Measurements from ENCODE around the gene SH3RF1. TPM values are rescaled to one million over a fixed set of nuclear protein-coding genes. Genes with fewer than 3 reads are reported as not detected.

Gene SH3RF1
- total and polyA plus RNA-seq, 2 of the 13 experiments (the other 11 are each of a cell fraction or from before 2014, with no cell fraction given): 3.1 to 3.2 TPM

GRCh38 chr4:169142906-169143305 lies 127.8 kb downstream of the SH3RF1 start:
- Histone ChIP-seq H2AFZ (ENCODE audit: low read length) (no peak overlapping the region), H3K9ac (ENCODE audit: insufficient read depth, low read depth, low read length) (no peak overlapping the region), H3K79me2 (ENCODE audit: insufficient read depth, low read length) (no peaks in the 10 kb centered on the region), H3K27me3 (ENCODE audit: control insufficient read depth in 1 of 2, insufficient read depth in 2 of 2, low read length in 2 of 2) (no peaks in the 10 kb centered on the region), H4K20me1 (ENCODE audit: insufficient read depth, low read length) (no peaks in the 10 kb centered on the region), H3K36me3 (replicated peaks in 1 of 2; ENCODE audit: control insufficient read depth in 1 of 2, insufficient read depth in 2 of 2, low read length in 2 of 2) (no peaks in the 10 kb centered on the region), H3K27ac (ENCODE audit: extremely low read length, insufficient read depth, low read length) (no peak overlapping the region), H3K4me1 (ENCODE audit: insufficient read depth, low read length) (no peaks in the 10 kb centered on the region), H3K4me2 (ENCODE audit: low read depth, low read length) (no peak overlapping the region), H3K4me3 (replicated peaks in 1 of 3; ENCODE audit: insufficient read depth in 1 of 3, low read depth in 2 of 3, low read length in 3 of 3) (no peak overlapping the region), H3K9me3 (ENCODE audit: low read length) (no peaks in the 10 kb centered on the region)
- POLR2A ChIA-PET: no interaction called here
- DNase-seq (ENCODE audit: low spot score) (no peak), ATAC-seq (no peak), FAIRE-seq (no peak)
- TF ChIP-seq MTF1 (CRISPR knock-in tag; IDR thresholded peaks at IDR 0.05): no peak
- no peak for TF ChIP-seq ZNF329 (CRISPR knock-in tag; IDR thresholded peaks at IDR 0.05; ENCODE audit: low read depth)
- no peak for TF ChIP-seq ZSCAN31 (CRISPR knock-in tag; IDR thresholded peaks at IDR 0.05; ENCODE audit: low read depth)
- TF ChIP-seq ZNF143 (CRISPR knock-in tag; IDR thresholded peaks at IDR 0.05): no peak
- TF ChIP-seq NKX3-1 (CRISPR knock-in tag; IDR thresholded peaks at IDR 0.05): no peak
- no peak for TF ChIP-seq PHB2 (IDR thresholded peaks at IDR 0.05; ENCODE audit: partially characterized antibody)
- TF ChIP-seq ZKSCAN1 (IDR thresholded peaks at IDR 0.05; ENCODE audit: low read length): no peak
- TF ChIP-seq ZNF773 (CRISPR knock-in tag; IDR thresholded peaks at IDR 0.05; ENCODE audit: borderline replicate concordance): no peak
- TF ChIP-seq ZNF253 (CRISPR knock-in tag; IDR thresholded peaks at IDR 0.05; ENCODE audit: borderline replicate concordance): no peak
- TF ChIP-seq REPIN1 (CRISPR knock-in tag; IDR thresholded peaks at IDR 0.05; ENCODE audit: borderline replicate concordance, low read depth): no peak
- no peak for TF ChIP-seq TEF (CRISPR knock-in tag; IDR thresholded peaks at IDR 0.05)
- TF ChIP-seq ZNF543 (CRISPR knock-in tag; IDR thresholded peaks at IDR 0.05): no peak
- TF ChIP-seq PCBP1 (IDR thresholded peaks at IDR 0.05; ENCODE audit: borderline replicate concordance, low read depth, low read length): no peak
- no peak for TF ChIP-seq ZNF670 (CRISPR knock-in tag; IDR thresholded peaks at IDR 0.05; ENCODE audit: borderline replicate concordance)
- TF ChIP-seq ZNF580 (CRISPR knock-in tag; IDR thresholded peaks at IDR 0.05; ENCODE audit: borderline replicate concordance, low read depth): no peak
- no peak for TF ChIP-seq FOXM1 (CRISPR knock-in tag; IDR thresholded peaks at IDR 0.05)
- TF ChIP-seq DMAP1 (CRISPR knock-in tag; IDR thresholded peaks at IDR 0.05): no peak
- TF ChIP-seq ZNF382 (CRISPR knock-in tag; IDR thresholded peaks at IDR 0.05; ENCODE audit: borderline replicate concordance): no peak
- TF ChIP-seq ARHGAP35 (CRISPR knock-in tag; IDR thresholded peaks at IDR 0.05; ENCODE audit: borderline replicate concordance): no peak
- in situ Hi-C loops (cut with HindIII; ENCODE audit: extremely low pct_ligation_motif_present, low pct_unique_long_range_greater_than_20kb) (no loop called here), intact Hi-C loops (cut with micrococcal nuclease; ENCODE audit: unreplicated experiment) (no loop called here)
- CTCF ChIA-PET (ENCODE audit: low intra/inter-chr PET ratio, low total read pairs): no interaction called here
- BruUV-seq (replicated peaks): no TSS peak

Measured in HepG2 (cell line).